HepG2 (cell line): ENCODE results near the gene SYNDIG1. TPM values are rescaled to one million over a fixed set of nuclear protein-coding genes. Genes with fewer than 3 reads are reported as not detected.

Experiments used
- ATAC-seq: fragments of 200-7000 bp; cut with Tn5 transposase; 3 replicates; pipeline ENCODE4 v1.9.1; 2020; ENCODE audit warnings: mild to moderate bottlenecking, moderate library complexity
- BruUV-seq: library from RNA; stranded (reverse); fragments of 400-500 nt; replicated peaks from 2 replicates; lab custom pipeline; 2021; lab: Mats Ljungman, UMichigan
- CTCF ChIA-PET: fragments of 300-600 bp; formaldehyde crosslinking; extraction: SDS; loops from one replicate; lab custom pipeline; 2021; ENCODE audit warnings: low total read pairs, inconsistent platforms, low intra/inter-chr PET ratio; lab: Yijun Ruan, JAX
- POLR2A ChIA-PET: fragments of 350-600 bp; sonication (Branson Sonifier 250); formaldehyde crosslinking; loops from one replicate; lab custom pipeline; 2020; ENCODE audit warnings: antibody characterized with exemption, inconsistent platforms; lab: Yijun Ruan, JAX
- DNase-seq: peaks from one replicate; pipeline ENCODE4 v3.0.0-alpha.2; 2015; ENCODE audit warnings: low spot score
- FAIRE-seq: peaks from 3 replicates; lab custom pipeline; 2011; peaks lifted over from hg19 to GRCh38; lab: Jason Lieb, UNC
- H2AFZ ChIP-seq: one replicate; pipeline ENCODE4 v1.6.1; 2011; ENCODE audit warnings: low read length, inconsistent platforms
- H3K27ac ChIP-seq: fragments of 300-600 bp; 3 replicates; pipeline ENCODE4 v1.8.0; 2011; ENCODE audit warnings: mixed run types, mild to moderate bottlenecking, mixed read lengths, low read length, inconsistent platforms; ENCODE audit not compliant: insufficient read depth; ENCODE audit errors: extremely low read length
- H3K27me3 ChIP-seq, 2 experiments: fragments of 200-600 bp in 1 of 2; 2 replicates in 1 of 2; 3 replicates in 1 of 2; pipeline versions ENCODE4 v1.6.0 to v1.8.0; 2011; ENCODE audit warnings: low read length in 2 of 2, mild to moderate bottlenecking in 2 of 2, moderate library complexity in 2 of 2, inconsistent platforms in 1 of 2; ENCODE audit not compliant: insufficient read depth in 2 of 2, control insufficient read depth in 1 of 2
- H3K36me3 ChIP-seq, 2 experiments: fragments of 200-600 bp in 1 of 2; replicated peaks in 1 of 2; 2 replicates in 1 of 2; 3 replicates in 1 of 2; pipeline versions ENCODE4 v1.5.1 to v1.8.0; 2011; ENCODE audit warnings: low read length in 2 of 2, inconsistent platforms in 1 of 2; ENCODE audit not compliant: insufficient read depth in 2 of 2, control insufficient read depth in 1 of 2
- H3K4me1 ChIP-seq: 2 replicates; pipeline ENCODE4 v1.5.1; 2012; ENCODE audit warnings: low read length, inconsistent platforms; ENCODE audit not compliant: insufficient read depth
- H3K4me2 ChIP-seq: 2 replicates; pipeline ENCODE4 v1.6.0; 2011; ENCODE audit warnings: low read depth, low read length, inconsistent platforms
- H3K4me3 ChIP-seq, 3 experiments: fragments of 200-600 bp in 1 of 3; sonication (generic), shearing (Covaris generic) in 1 of 3; replicated peaks in 1 of 3; 2 replicates each; pipeline ENCODE4 v1.5.1; 2011 to 2016; ENCODE audit warnings: low read length in 3 of 3, inconsistent platforms in 2 of 3, low read depth in 2 of 3, mild to moderate bottlenecking in 2 of 3, control low read depth in 1 of 3, mixed read lengths in 1 of 3; ENCODE audit not compliant: insufficient read depth in 1 of 3
- H3K79me2 ChIP-seq: one replicate; pipeline ENCODE4 v1.6.1; 2011; ENCODE audit warnings: low read length, inconsistent platforms; ENCODE audit not compliant: insufficient read depth
- H3K9ac ChIP-seq: 2 replicates; pipeline ENCODE4 v1.6.0; 2011; ENCODE audit warnings: mild to moderate bottlenecking, low read depth, low read length, inconsistent platforms; ENCODE audit not compliant: insufficient read depth
- H3K9me3 ChIP-seq: 2 replicates; pipeline ENCODE4 v1.5.1; 2012; ENCODE audit warnings: mild to moderate bottlenecking, low read length
- H4K20me1 ChIP-seq: 2 replicates; pipeline ENCODE4 v1.6.0; 2011; ENCODE audit warnings: inconsistent platforms, mild to moderate bottlenecking, low read length, moderate library complexity; ENCODE audit not compliant: insufficient read depth
- HES4 ChIP-seq: sonication (generic); formaldehyde crosslinking; IDR thresholded peaks from 2 replicates; pipeline ENCODE4 v1.9.0; 2021; ENCODE audit warnings: mild to moderate bottlenecking, missing genetic modification reagents, borderline replicate concordance
- HNF4A ChIP-seq: sonication (generic); formaldehyde crosslinking; IDR thresholded peaks from 2 replicates; pipeline ENCODE4 v1.4.0; 2020; ENCODE audit warnings: missing genetic modification reagents
- TP53 ChIP-seq: sonication (generic); formaldehyde crosslinking; conservative IDR thresholded peaks from 2 replicates; pipeline ENCODE4 v1.4.0; 2020; ENCODE audit warnings: missing genetic modification reagents
- ZBTB1 ChIP-seq: sonication (generic); formaldehyde crosslinking; IDR thresholded peaks from 2 replicates; pipeline ENCODE4 v1.4.0; 2020; ENCODE audit warnings: missing genetic modification reagents, borderline replicate concordance
- ZNF597 ChIP-seq: sonication (generic); formaldehyde crosslinking; IDR thresholded peaks from 2 replicates; pipeline ENCODE4 v1.5.0; 2020; ENCODE audit warnings: missing genetic modification reagents
- WGBS: methylation state at CpG from one replicate; pipeline ENCODE4 v1.1.6; 2017; ENCODE audit warnings: low lambda C conversion rate; 5-methylcytosine and 5-hydroxymethylcytosine counted together
- in situ Hi-C: cut with HindIII; loops from 2 replicates; pipeline ENCODE4 v1.10.0; 2017; ENCODE audit warnings: low pct_unique_long_range_greater_than_20kb; ENCODE audit not compliant: extremely low pct_ligation_motif_present
- intact Hi-C: fragments of 100-400 bp; cut with micrococcal nuclease; formaldehyde crosslinking; loops from one replicate; pipeline ENCODE4 v1.10.0; 2022; ENCODE audit not compliant: unreplicated experiment
- polyA plus RNA-seq, 8 experiments: library from polyadenylated mRNA; depleted of rRNA in 3 of 8; stranded (reverse) in 7 of 8; unstranded in 1 of 8; fragments of >200 nt; fragmentation: Illumina TruSeq in 4 of 8; extraction: Trizol in 4 of 8; gene quantifications; 2 replicates each; pipeline versions ENCODE4 v1.2.1 to v1.2.3, GENCODE V29; 2011 to 2016; ENCODE audit warnings: low read depth in 4 of 8, missing spikeins in 1 of 8, mixed read lengths in 1 of 8; ENCODE audit not compliant: insufficient read depth in 1 of 8
- total RNA-seq, 5 experiments: library from RNA; depleted of rRNA; stranded (reverse); fragments of >200 nt; fragmentation: Illumina TruSeq; extraction: Trizol; gene quantifications; 2 replicates each; pipeline ENCODE4 v1.2.3, GENCODE V29; 2016; ENCODE audit warnings: low read depth in 1 of 5

Gene SYNDIG1
- total and polyA plus RNA-seq, 2 of the 13 experiments (the other 11 are each of a cell fraction or from before 2014, with no cell fraction given) = not detected

GRCh38 chr20:24684421-24684871 lies 215.0 kb downstream of the SYNDIG1 start:
- no peaks in the 10 kb centered on the region for H3K36me3 ChIP-seq
- H2AFZ ChIP-seq = no peak overlapping the region
- ChIA-PET POLR2A (no interaction called here), CTCF (no interaction called here)
- no peak overlapping the region for H3K4me2 ChIP-seq
- no peaks in the 10 kb centered on the region for H3K79me2 ChIP-seq
- ATAC-seq (peak; percentile 65), DNase-seq (no peak), FAIRE-seq (no peak)
- in situ Hi-C loops (no loop called here), intact Hi-C loops (no loop called here)
- TF ChIP-seq ZNF597 (CRISPR knock-in tag) = no peak
- TF ChIP-seq HNF4A (CRISPR knock-in tag) = peak; percentile 44
- no peak for TF ChIP-seq TP53 (CRISPR knock-in tag)
- 36% methylated on average over 7 of the region's 9 CpGs for WGBS
- H4K20me1 ChIP-seq = no peaks in the 10 kb centered on the region
- no TSS peak for BruUV-seq
- no peak overlapping the region for H3K9ac ChIP-seq
- H3K4me3 ChIP-seq = no peak overlapping the region
- peaks cover 6% of the 10 kb centered on the region; the same call in 1 of the 2 replicates for H3K9me3 ChIP-seq
- H3K27me3 ChIP-seq = no peaks in the 10 kb centered on the region
- no peak overlapping the region for H3K27ac ChIP-seq
- H3K4me1 ChIP-seq = no peaks in the 10 kb centered on the region

GRCh38 chr20:24684956-24685691 lies 215.7 kb downstream of the SYNDIG1 start:
- no peaks in the 10 kb centered on the region for H3K27me3 ChIP-seq
- in situ Hi-C loops = no loop called here
- no peak overlapping the region for H3K4me3 ChIP-seq
- FAIRE-seq (no peak), DNase-seq (no peak), ATAC-seq (peak; percentile 34; the same call in 2 of the 3 replicates)
- ChIA-PET POLR2A (no interaction called here), CTCF (no interaction called here)
- no peak overlapping the region for H3K9ac ChIP-seq
- H3K4me1 ChIP-seq = no peaks in the 10 kb centered on the region
- H3K4me2 ChIP-seq = no peak overlapping the region
- no TSS peak for BruUV-seq
- H3K36me3 ChIP-seq = no peaks in the 10 kb centered on the region
- WGBS = 65% methylated on average over 16 of the region's 16 CpGs
- H2AFZ ChIP-seq = no peak overlapping the region
- H3K79me2 ChIP-seq = no peaks in the 10 kb centered on the region
- H3K27ac ChIP-seq = no peak overlapping the region
- 0 out of 2 replicates have a peak, but pooled peaks have one; percentile 51 for TF ChIP-seq HES4
- TF ChIP-seq ZBTB1 = no peak
- intact Hi-C loops = no loop called here
- no peaks in the 10 kb centered on the region for H4K20me1 ChIP-seq
- H3K9me3 ChIP-seq = peaks cover 6% of the 10 kb centered on the region; the same call in 1 of the 2 replicates
